ENCODE results near the gene EIF3K.

EIF3K gene

DNA sequence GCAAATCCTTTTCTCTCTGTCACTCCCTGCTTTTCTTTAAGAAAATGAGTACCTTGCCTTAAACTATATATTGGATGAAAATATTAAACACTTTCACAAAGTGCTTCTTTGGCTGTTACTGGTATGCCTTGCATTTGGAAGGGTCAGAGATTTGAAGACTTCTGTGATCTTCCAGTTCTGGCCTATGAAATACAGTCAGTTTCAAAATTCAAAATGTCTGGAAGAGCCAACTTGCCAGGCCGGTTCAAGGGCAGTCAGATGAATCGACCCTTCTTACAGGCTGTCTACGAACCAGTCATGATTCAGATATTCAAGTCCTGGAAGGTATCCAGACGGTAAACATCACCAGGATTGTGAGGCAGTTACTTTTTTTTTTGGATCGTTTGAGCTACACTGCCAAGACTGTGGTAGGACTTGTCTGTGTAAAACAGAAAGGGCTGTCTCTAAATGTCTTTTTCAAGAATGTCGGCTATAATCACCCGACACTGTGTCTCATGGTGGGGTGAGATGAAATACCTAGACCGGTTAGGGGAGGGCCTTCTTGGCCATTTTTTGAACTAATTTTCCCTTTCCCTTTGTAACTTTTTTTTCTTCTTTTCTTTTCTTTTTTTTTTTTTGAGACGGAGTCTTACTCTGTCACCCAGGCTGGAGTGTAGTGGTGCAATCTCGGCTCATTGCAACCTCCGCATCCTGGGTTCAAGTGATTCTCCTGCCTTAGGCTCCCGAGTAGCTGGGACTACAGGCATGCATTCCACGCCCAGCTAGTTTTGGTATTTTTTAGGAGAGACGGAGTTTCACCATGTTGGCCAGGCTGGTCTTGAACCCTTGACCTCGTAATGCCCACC, 39.7 kb downstream of the EIF3K start:
- H3K4me3 ChIP-seq (ENCODE audit: low read depth, low read length): no peak overlapping the region
- TF ChIP-seq, protein P1, sequence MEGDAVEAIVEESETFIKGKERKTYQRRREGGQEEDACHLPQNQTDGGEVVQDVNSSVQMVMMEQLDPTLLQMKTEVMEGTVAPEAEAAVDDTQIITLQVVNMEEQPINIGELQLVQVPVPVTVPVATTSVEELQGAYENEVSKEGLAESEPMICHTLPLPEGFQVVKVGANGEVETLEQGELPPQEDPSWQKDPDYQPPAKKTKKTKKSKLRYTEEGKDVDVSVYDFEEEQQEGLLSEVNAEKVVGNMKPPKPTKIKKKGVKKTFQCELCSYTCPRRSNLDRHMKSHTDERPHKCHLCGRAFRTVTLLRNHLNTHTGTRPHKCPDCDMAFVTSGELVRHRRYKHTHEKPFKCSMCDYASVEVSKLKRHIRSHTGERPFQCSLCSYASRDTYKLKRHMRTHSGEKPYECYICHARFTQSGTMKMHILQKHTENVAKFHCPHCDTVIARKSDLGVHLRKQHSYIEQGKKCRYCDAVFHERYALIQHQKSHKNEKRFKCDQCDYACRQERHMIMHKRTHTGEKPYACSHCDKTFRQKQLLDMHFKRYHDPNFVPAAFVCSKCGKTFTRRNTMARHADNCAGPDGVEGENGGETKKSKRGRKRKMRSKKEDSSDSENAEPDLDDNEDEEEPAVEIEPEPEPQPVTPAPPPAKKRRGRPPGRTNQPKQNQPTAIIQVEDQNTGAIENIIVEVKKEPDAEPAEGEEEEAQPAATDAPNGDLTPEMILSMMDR (IDR thresholded peaks at IDR 0.05; ENCODE audit: borderline replicate concordance, insufficient read depth, low read depth, low read length): no peak

DNA sequence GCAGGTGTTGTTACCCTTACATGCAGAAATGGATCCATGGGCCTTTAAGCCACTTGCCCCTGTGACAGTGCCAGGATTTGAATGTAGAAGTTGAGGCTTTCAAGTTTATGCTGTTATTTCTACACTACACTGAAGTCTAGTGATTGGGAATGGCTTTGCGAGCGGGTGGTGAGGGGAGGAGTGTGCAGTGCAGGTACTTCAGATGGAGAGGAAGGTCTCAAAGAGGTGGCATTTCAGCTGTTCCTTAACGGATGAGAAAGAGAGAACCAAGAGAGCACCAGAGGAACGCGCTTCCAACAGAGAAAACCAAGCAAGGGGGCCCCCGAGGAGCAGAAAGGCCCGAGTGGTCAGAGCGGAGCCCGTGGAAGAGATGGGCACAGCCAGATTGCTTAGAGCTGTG, 41.7 kb downstream of the EIF3K start:
- TF ChIP-seq, protein P1 (IDR thresholded peaks at IDR 0.05; ENCODE audit: borderline replicate concordance, insufficient read depth, low read depth, low read length): no peak
- H3K4me3 ChIP-seq (ENCODE audit: low read depth, low read length): no peak overlapping the region

DNA sequence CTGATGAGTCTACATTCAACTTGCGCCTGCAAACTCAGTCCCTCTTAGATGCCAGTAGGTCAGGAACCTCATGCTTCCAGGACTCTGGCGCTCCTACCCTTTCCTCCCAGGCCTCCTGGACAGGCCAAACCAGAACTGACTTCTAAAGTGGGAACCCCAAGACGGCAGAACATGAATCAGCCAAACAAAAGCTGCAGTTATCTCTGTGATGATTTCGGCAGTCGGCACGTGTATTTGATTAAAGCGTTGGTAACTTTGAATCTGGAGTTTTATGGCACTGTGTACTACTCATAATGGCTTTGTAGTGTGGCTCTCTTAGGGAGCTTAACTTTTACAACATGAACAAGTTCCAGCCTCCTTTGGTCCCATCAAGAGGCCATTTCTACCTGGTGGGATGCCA, 42.1 kb downstream of the EIF3K start:
- H3K4me3 ChIP-seq (ENCODE audit: low read depth, low read length): no peak overlapping the region
- TF ChIP-seq, protein P1 (IDR thresholded peaks at IDR 0.05; ENCODE audit: borderline replicate concordance, insufficient read depth, low read depth, low read length): no peak

DNA sequence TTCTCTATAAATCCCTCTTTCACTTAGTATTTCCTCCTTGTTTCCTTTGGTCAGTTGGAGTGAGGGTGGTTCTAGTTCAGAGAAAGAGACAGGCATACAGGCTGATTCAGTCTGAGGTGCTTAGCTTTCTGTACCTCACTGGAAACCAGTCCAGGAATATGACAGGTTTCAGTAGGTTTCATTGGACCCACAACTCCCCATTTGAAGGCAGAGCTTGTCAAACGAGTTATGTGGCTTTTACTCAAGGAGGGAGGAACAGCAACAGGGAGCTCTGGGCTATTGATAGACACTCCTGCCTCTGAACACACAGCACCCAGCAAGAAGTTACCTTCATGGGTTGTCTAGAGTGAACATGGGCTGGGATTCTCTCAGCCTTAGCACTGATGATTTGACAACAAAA, 43.0 kb downstream of the EIF3K start:
- H3K4me3 ChIP-seq (ENCODE audit: low read depth, low read length): no peak overlapping the region
- TF ChIP-seq, protein P1 (IDR thresholded peaks at IDR 0.05; ENCODE audit: borderline replicate concordance, insufficient read depth, low read depth, low read length): no peak

DNA sequence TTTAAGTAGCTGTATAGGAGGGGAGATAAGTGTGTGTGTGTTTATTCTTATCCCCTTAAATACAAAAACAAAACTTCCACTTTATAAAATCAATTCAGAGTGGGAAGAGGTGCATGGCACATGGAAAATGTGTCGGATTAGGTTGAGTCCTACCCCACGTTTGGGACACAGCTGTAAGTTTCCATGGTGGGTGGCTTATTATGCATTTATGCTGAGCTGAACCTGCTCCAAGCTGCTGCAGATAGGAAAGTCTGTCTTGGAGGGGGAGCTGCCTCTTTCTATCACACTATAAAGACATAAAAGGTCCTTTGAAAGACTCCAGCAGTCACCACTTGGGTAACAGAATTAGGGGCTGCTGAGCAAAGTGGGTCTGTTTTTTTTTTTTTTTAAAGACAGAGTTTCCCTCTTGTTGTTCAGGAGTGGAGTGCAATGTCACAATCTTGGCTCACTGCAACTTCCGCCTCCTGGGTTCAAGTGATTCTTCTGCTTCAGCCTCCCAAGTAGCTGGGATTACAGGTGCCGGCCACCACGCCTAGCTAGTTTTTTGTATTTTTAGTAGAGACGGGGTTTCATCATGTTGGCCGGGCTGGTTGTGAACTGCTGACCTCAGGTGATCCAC, 43.7 kb downstream of the EIF3K start:
- H3K4me3 ChIP-seq (ENCODE audit: low read depth, low read length): no peak overlapping the region
- TF ChIP-seq, protein P1 (IDR thresholded peaks at IDR 0.05; ENCODE audit: borderline replicate concordance, insufficient read depth, low read depth, low read length): no peak

DNA sequence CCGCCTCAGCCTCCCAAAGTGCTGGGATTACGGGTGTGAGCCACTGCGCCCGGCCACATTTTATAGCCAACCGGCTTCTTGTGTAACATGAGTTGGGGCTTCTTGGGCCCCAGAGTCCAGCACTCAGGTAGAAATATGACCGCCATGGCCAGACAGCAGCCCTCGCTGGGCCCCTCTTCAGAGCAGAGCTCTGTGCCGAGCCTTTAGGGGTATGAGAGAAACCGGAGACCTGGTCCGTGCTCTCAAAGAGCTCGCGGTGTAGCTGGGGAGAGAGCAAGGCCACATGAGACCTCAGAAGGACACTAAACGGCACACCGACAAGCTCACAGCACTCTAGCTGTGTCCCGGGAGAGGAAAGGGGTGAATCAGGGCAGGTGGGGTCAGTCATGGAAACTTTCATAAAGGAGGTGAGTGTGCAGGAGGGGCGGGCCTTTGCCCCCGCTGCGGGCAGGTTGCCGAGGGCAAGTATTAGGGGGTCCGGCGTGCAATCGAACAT, 44.2 kb downstream of the EIF3K start:
- H3K4me3 ChIP-seq (ENCODE audit: low read depth, low read length): no peak overlapping the region
- TF ChIP-seq, protein P1 (IDR thresholded peaks at IDR 0.05; ENCODE audit: borderline replicate concordance, insufficient read depth, low read depth, low read length): no peak

Measured in GM12875 (cell line).